ENCODE results near the gene LRRC45. TPM values are rescaled to one million over a fixed set of nuclear protein-coding genes. Genes with fewer than 3 reads are reported as not detected.

Gene LRRC45
- polyA plus RNA-seq, 2 donors, result 10.6 to 17.2 TPM

DNA sequence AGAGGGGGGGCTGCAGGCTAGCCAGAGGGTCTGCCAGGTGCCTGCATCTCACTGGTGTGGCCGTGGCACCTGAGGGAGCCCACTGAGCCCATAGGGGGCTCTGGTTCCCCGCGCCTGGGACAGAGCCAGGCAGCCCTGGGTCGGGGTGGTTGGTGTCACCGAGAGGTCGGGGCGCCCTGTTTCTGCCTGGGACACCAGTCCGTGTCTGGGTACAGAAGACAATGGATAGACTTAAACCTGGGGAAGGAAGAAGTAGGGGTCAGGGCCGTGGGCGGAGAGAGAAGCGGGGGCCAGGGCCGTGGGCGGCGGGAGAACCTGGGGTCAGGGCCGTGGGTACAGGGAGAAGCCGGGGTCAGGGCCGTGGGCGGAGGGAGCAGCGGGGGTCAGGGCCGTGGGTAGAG is 25.5 kb downstream of the LRRC45 start:
- Histone ChIP-seq H3K4me3 (ENCODE audit: low read depth in 1 of 2, low read length in 2 of 2) (no peak overlapping the region), H3K27me3 (ENCODE audit: control insufficient read depth in 1 of 2, insufficient read depth in 2 of 2, low read length in 2 of 2) (no peaks in the 10 kb centered on the region), H3K27ac (ENCODE audit: low read depth in 2 of 2, low read length in 1 of 2) (no peak overlapping the region), H3K4me1 (ENCODE audit: control insufficient read depth in 2 of 2, insufficient read depth in 2 of 2, low read length in 1 of 2) (peaks cover 10 to 20% of the 10 kb centered on the region in 2 donors), H3K9me3 (ENCODE audit: control insufficient read depth in 2 of 2, insufficient read depth in 1 of 2, low read depth in 1 of 2, low read length in 1 of 2) (no peaks in the 10 kb centered on the region), H3K36me3 (ENCODE audit: control insufficient read depth in 2 of 2, insufficient read depth in 2 of 2, low read length in 1 of 2) (peaks cover 0 to 28% of the 10 kb centered on the region in 2 donors)
- WGBS, 2 donors, result 89 to 93% methylated on average over 20 of the region's 20 CpGs

- 81 to 85% methylated on average over 8 of the region's 8 CpGs for WGBS, 2 donors
- H3K36me3 ChIP-seq (ENCODE audit: control insufficient read depth in 2 of 2, insufficient read depth in 2 of 2, low read length in 1 of 2), result peaks cover 3 to 34% of the 10 kb centered on the region in 2 donors
- no peaks in the 10 kb centered on the region for H3K27me3 ChIP-seq (ENCODE audit: control insufficient read depth in 1 of 2, insufficient read depth in 2 of 2, low read length in 2 of 2)
- H3K9me3 ChIP-seq (ENCODE audit: control insufficient read depth in 2 of 2, insufficient read depth in 1 of 2, low read depth in 1 of 2, low read length in 1 of 2), result no peaks in the 10 kb centered on the region
- H3K27ac ChIP-seq (ENCODE audit: low read depth in 2 of 2, low read length in 1 of 2), result no peak overlapping the region
- H3K4me1 ChIP-seq (ENCODE audit: control insufficient read depth in 2 of 2, insufficient read depth in 2 of 2, low read length in 1 of 2), result peaks cover 10 to 20% of the 10 kb centered on the region in 2 donors
- H3K4me3 ChIP-seq (ENCODE audit: low read depth in 1 of 2, low read length in 2 of 2), result no peak overlapping the region
Measured at GRCh38 chr17:82049106-82049505, 26.0 kb downstream of the LRRC45 start.

- Histone ChIP-seq H3K27me3 (ENCODE audit: control insufficient read depth in 1 of 2, insufficient read depth in 2 of 2, low read length in 2 of 2) (no peaks in the 10 kb centered on the region), H3K4me3 (ENCODE audit: low read depth in 1 of 2, low read length in 2 of 2) (no peak overlapping the region), H3K27ac (ENCODE audit: low read depth in 2 of 2, low read length in 1 of 2) (no peak overlapping the region), H3K36me3 (ENCODE audit: control insufficient read depth in 2 of 2, insufficient read depth in 2 of 2, low read length in 1 of 2) (peaks cover 4 to 38% of the 10 kb centered on the region in 2 donors), H3K9me3 (ENCODE audit: control insufficient read depth in 2 of 2, insufficient read depth in 1 of 2, low read depth in 1 of 2, low read length in 1 of 2) (no peaks in the 10 kb centered on the region), H3K4me1 (ENCODE audit: control insufficient read depth in 2 of 2, insufficient read depth in 2 of 2, low read length in 1 of 2) (peaks cover 10 to 20% of the 10 kb centered on the region in 2 donors)
- WGBS, 2 donors, result 83 to 88% methylated on average over 16 of the region's 16 CpGs
Measured at GRCh38 chr17:82049521-82049971, 26.4 kb downstream of the LRRC45 start.

DNA sequence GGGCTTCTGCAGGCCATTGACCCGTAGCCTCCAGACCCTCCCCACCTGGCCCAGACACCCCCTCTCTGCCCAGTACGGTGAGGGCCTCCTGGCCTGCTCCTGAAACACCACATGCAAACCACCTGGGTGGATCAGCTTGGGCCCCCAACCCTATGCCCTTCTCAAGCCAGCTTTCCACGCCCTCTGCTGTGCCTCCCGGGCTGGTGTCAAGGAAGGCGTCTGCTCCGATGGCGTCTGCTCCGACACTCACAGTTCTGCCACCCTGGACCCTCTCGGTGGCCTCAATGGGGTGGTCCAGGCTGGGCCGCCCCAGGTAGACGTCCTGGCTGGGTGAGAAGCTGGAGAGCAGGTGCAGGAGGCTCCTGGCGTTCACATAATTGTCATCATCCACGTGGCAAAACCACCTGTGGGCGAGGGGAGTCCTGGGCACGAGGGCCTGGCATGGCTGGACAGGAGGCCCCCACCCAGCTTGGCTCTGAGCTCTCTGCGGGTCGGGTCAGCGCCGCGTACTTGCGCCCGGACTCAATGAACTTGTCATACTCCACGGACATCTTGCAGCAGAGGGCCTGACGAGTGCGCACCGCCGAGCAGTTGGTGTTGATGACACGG is 27.2 kb downstream of the LRRC45 start:
- Histone ChIP-seq H3K27me3 (ENCODE audit: control insufficient read depth in 1 of 2, insufficient read depth in 2 of 2, low read length in 2 of 2) (no peaks in the 10 kb centered on the region), H3K4me3 (ENCODE audit: low read depth in 1 of 2, low read length in 2 of 2) (peak overlapping the region; percentile 83 to 85), H3K4me1 (ENCODE audit: control insufficient read depth in 2 of 2, insufficient read depth in 2 of 2, low read length in 1 of 2) (peaks cover 10 to 20% of the 10 kb centered on the region in 2 donors), H3K27ac (ENCODE audit: low read depth in 2 of 2, low read length in 1 of 2) (no peak overlapping the region), H3K9me3 (ENCODE audit: control insufficient read depth in 2 of 2, insufficient read depth in 1 of 2, low read depth in 1 of 2, low read length in 1 of 2) (no peaks in the 10 kb centered on the region), H3K36me3 (ENCODE audit: control insufficient read depth in 2 of 2, insufficient read depth in 2 of 2, low read length in 1 of 2) (peaks cover 10 to 45% of the 10 kb centered on the region in 2 donors)
- 83 to 89% methylated on average over 28 of the region's 28 CpGs for WGBS, 2 donors

DNA sequence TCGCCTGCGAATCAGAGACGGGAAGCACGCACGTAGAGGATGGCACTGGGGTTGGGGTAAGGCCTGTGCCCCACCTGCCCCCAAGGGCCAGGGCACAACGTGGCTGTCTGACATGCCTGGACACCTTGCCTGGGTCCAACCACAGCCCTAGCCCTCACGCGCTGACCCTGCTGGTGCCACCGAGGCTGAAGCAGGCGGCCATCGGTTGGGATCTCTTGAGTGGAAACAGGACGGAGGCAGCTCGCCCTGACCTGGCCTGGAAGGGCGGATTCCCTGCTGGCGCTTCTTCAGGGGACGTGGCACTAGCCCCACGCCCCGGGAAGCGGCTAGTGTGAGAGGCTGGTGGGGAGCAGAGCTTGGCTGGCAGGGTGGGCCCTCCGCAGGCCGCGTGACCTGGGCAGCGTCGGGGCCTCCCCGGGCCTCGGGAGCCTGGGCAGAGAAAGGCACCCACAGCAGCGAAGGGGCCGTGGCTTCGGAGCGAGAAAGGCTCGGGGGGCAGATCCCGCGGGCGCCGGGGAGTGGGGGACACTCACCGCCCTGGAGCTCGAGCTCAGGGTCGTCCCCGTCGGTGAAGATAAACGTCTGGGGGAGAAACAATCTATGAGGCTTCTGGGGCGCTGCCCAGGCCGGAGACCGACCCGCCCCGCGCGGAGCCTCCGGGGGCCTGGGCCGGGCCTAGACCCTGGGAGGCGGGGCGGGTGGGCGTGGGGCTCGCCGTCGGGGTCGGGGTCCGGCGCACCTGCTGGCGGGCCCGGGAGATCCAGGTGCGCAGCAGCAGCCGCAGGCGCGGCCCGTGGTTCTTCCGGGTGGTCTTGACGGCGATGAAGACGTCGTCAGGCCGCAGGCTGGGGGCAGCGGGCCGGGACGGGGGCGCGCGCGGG is 27.9 kb downstream of the LRRC45 start:
- Histone ChIP-seq H3K4me3 (ENCODE audit: low read depth in 1 of 2, low read length in 2 of 2) (peak overlapping the region; percentile 83 to 85), H3K27me3 (ENCODE audit: control insufficient read depth in 1 of 2, insufficient read depth in 2 of 2, low read length in 2 of 2) (no peaks in the 10 kb centered on the region), H3K27ac (ENCODE audit: low read depth in 2 of 2, low read length in 1 of 2) (peak overlapping the region; percentile 34 to 63), H3K4me1 (ENCODE audit: control insufficient read depth in 2 of 2, insufficient read depth in 2 of 2, low read length in 1 of 2) (peaks cover 10 to 20% of the 10 kb centered on the region in 2 donors), H3K9me3 (ENCODE audit: control insufficient read depth in 2 of 2, insufficient read depth in 1 of 2, low read depth in 1 of 2, low read length in 1 of 2) (no peaks in the 10 kb centered on the region), H3K36me3 (ENCODE audit: control insufficient read depth in 2 of 2, insufficient read depth in 2 of 2, low read length in 1 of 2) (peaks cover 11 to 52% of the 10 kb centered on the region in 2 donors)
- WGBS, 2 donors, result 12 to 20% methylated on average over 51 to 79 of the region's 79 CpGs

DNA sequence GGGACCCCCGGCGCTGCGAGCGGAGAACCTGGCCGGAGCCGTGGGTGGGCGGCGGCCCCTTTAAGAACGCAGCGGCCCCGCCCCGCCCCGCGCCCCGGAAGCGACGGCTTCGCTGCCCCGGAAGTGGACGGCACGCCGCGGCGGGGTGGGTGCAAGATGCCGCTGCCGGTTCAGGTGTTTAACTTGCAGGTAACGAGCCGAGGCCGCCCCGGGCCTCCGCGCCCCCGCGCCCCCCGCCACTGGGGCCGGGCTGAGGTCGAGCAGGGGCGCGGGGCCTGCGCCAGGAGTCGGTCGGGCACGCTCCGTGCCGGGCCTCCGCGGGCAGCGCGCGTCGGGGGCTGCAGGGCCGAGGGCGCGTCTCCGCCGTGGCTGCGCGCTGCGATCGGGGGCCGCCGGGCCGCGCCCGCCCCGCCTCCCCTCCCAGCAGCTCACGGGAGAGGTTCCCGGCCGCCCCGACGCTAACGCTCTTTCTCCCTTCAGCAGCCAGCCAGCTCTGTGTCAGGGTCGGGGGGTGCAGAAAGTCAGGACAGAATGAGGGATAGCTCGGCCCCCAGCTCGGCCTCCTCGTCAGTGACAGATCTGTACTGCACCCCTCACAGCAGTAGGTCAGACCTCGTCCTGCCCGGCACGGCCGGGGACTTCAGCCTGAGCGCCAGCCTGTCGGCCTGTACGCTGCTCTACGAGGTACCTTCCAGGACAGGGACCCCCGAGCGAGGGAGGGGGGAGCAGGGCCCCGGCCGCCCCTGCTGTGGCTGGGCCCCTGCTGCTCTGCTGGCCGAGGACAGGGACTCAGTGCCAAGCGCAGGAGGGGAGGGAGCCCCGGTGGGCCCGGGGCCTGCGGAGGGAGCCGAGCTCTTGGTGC is 28.9 kb downstream of the LRRC45 start, which contains the start of the genes GPS1 and RFNG:
GPS1 (plus strand) TSS at position 123 of the 862 bp plus-strand sequence; CDS start at position 157, 34 bp downstream.
RFNG (minus strand) TSS at position 36 of the 862 bp plus-strand sequence. CDS start 45 bp downstream, outside the sequence.
- 0 to 1% methylated on average over 51 to 94 of the region's 94 CpGs for WGBS, 2 donors
- Histone ChIP-seq H3K9me3 (ENCODE audit: control insufficient read depth in 2 of 2, insufficient read depth in 1 of 2, low read depth in 1 of 2, low read length in 1 of 2) (no peaks in the 10 kb centered on the region), H3K4me1 (ENCODE audit: control insufficient read depth in 2 of 2, insufficient read depth in 2 of 2, low read length in 1 of 2) (peaks cover 10 to 20% of the 10 kb centered on the region in 2 donors), H3K27me3 (ENCODE audit: control insufficient read depth in 1 of 2, insufficient read depth in 2 of 2, low read length in 2 of 2) (no peaks in the 10 kb centered on the region), H3K4me3 (ENCODE audit: low read depth in 1 of 2, low read length in 2 of 2) (peak within 1 kb of the TSS; percentile 83 to 85), H3K36me3 (ENCODE audit: control insufficient read depth in 2 of 2, insufficient read depth in 2 of 2, low read length in 1 of 2) (peaks cover 14 to 62% of the 10 kb centered on the region in 2 donors), H3K27ac (ENCODE audit: low read depth in 2 of 2, low read length in 1 of 2) (peak within 1 kb of the TSS; percentile 34 to 63)

DNA sequence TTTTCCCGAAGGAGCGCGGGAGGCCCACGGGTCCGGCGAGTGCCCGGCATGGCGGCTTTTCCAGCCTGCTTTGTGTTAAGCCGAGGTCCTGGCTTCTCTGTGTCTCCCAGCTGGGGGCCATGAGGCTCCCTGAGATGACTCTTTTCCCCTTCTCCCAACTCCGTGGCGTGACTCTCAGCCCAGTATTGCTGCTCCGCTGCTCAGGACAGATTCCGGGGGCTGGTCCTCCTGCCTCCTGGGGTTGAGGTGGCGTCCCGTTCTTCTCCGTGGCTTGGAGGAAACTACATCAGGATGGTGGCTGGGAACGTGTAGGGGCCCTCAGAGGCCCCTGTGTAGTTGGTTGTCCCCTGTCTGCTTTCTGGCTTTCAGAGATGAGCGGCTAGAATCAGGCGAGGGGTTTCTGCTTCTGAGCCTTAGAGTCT is 29.5 kb downstream of the LRRC45 start:
- Histone ChIP-seq H3K27me3 (ENCODE audit: control insufficient read depth in 1 of 2, insufficient read depth in 2 of 2, low read length in 2 of 2) (no peaks in the 10 kb centered on the region), H3K4me1 (ENCODE audit: control insufficient read depth in 2 of 2, insufficient read depth in 2 of 2, low read length in 1 of 2) (peaks cover 10 to 20% of the 10 kb centered on the region in 2 donors), H3K27ac (ENCODE audit: low read depth in 2 of 2, low read length in 1 of 2) (peak overlapping the region in 1 of 2 donors; percentile 27), H3K4me3 (ENCODE audit: low read depth in 1 of 2, low read length in 2 of 2) (peak overlapping the region; percentile 83 to 85), H3K36me3 (ENCODE audit: control insufficient read depth in 2 of 2, insufficient read depth in 2 of 2, low read length in 1 of 2) (peaks cover 14 to 62% of the 10 kb centered on the region in 2 donors), H3K9me3 (ENCODE audit: control insufficient read depth in 2 of 2, insufficient read depth in 1 of 2, low read depth in 1 of 2, low read length in 1 of 2) (no peaks in the 10 kb centered on the region)
- 22 to 23% methylated on average over 19 of the region's 19 CpGs for WGBS, 2 donors

- no peaks in the 10 kb centered on the region for H3K27me3 ChIP-seq (ENCODE audit: control insufficient read depth in 1 of 2, insufficient read depth in 2 of 2, low read length in 2 of 2)
- no peak overlapping the region for H3K4me3 ChIP-seq (ENCODE audit: low read depth in 1 of 2, low read length in 2 of 2)
- H3K36me3 ChIP-seq (ENCODE audit: control insufficient read depth in 2 of 2, insufficient read depth in 2 of 2, low read length in 1 of 2), result peaks cover 14 to 62% of the 10 kb centered on the region in 2 donors
- H3K27ac ChIP-seq (ENCODE audit: low read depth in 2 of 2, low read length in 1 of 2), result no peak overlapping the region
- H3K9me3 ChIP-seq (ENCODE audit: control insufficient read depth in 2 of 2, insufficient read depth in 1 of 2, low read depth in 1 of 2, low read length in 1 of 2), result no peaks in the 10 kb centered on the region
- H3K4me1 ChIP-seq (ENCODE audit: control insufficient read depth in 2 of 2, insufficient read depth in 2 of 2, low read length in 1 of 2), result peaks cover 10 to 20% of the 10 kb centered on the region in 2 donors
- WGBS, 2 donors, result 87 to 91% methylated on average over 19 of the region's 19 CpGs
Measured at GRCh38 chr17:82053130-82053529, 30.0 kb downstream of the LRRC45 start.

All from esophagus (tissue), 2 donors.